Measurements from ENCODE around the gene IFITM10.

The IFITM10 gene

GRCh38 chr11:1740786-1741530 lies 9.4 kb downstream of the IFITM10 start:
- DNase-seq (ENCODE audit: low read depth in 3 of 3), result no peak

DNA sequence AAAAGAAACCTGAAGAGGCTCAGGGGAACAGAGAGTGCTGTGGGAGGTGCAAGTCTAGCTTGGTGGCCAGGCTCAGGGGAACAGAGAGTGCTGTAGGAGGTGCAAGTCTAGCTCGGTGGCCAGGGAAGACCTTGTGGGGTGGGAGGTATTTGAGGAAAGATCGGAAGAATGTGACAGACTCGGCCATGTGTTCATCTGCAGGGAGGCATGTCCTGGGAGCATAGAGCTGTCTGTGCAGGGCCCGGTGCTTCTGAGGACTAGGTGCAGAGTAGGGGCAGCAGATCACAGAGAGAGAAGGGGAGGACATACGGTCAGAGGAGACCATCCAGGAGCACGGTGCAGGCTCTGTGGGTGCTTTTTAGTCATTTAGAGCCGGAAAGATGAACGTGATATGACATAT lies 10.8 kb downstream of the IFITM10 start:
- DNase-seq (ENCODE audit: low read depth in 3 of 3), result no peak

- no peak for DNase-seq (ENCODE audit: low read depth in 3 of 3)
Measured at GRCh38 chr11:1738380-1738779, 12.0 kb downstream of the IFITM10 start.

GRCh38 chr11:1737080-1737757 lies 13.2 kb downstream of the IFITM10 start:
- DNase-seq (ENCODE audit: low read depth in 3 of 3), result no peak

DNA sequence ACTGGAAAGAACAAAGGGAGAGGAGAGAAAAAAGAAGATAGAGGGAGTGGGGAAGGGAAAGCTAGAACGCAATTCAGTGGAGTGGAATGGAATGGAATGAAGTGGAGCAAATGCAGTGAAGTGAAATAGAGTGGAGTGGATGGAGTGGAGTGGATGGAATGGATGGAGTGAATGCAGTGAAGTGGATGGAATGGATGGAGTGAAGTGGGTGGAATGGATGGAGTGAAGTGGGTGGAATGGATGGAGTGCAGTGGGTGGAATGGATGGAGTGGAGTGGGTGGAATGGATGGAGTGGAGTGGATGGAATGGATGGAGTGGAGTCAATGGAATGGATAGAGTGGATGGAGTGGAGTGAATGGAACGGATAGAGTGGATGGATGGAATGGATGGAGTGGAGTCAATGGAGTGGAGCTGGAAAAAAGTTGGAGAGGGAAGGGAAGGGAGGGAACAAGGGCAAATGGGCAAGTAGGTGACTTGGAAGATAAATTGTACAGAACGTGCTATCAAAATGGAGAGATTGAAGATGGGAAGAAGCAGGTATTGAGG lies 13.9 kb downstream of the IFITM10 start:
- no peak for DNase-seq (ENCODE audit: low read depth in 3 of 3)

GRCh38 chr11:1735271-1735670 lies 15.1 kb downstream of the IFITM10 start:
- DNase-seq (ENCODE audit: low read depth in 3 of 3), result no peak

DNA sequence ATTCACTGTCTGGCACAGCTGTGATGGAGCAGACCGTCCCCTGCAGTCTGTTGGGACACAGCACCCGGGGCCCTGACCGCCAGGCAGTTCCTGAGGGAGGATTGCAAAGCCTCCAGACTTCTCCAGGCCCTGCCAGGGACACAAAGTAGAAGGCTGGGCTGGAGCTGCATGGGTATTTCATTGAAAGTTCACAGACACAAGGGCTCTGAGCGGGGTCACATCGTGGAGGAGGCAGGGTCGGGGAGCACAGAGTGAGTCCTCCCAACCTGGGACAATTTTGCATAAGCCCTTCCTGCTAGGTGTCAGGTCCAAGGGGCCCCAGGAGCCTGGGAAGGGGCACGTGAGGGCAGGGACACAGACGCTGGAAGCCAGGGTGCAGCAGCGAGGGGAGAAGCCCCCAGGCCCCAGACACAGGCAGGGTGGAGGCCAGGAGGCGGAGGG lies 15.7 kb downstream of the IFITM10 start:
- no peak for DNase-seq (ENCODE audit: low read depth in 3 of 3)

DNA sequence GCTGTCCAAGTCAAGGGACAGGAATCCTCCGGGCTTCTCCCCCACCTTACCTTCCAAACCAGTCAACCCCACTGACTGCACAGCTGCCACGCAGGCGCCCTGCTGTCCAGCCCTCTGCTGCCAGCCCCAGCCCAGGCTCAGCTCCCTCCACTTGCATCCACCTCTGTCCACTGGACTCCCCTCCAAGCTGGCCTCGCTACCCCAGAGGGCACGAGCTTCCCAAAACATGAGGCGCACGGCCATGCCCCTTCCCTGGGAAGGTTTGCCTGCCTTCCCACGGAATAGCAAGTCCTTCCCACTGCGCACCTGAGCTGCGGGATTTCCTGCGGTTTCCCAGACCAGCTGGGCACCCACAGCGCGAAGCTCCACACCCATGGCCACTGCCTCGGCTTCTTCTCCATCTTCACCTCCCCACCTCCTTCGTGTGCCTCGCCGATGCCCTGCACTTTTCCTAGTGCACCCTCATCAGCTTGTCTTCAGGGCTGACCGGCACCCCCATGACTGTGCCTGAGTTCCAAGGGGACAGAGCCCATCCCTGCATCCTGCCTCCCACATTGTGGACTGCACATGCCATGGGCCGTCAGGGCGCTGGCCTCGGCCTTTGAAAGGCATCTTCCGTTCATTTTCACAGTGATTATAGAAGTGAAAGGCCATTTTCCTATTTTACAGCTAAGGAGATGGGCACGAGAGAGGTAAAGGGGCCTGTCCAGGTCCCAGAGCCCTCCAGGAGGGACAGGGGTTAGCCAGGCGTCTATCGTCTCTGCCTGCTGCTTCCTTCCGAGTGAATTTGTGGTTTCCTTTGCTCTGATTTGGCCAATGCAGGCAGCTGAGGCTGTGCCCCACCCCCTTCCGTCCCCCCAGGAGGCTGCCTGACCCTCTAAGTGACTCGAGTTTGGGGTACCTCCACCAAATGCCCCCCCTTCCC lies 16.4 kb downstream of the IFITM10 start:
- DNase-seq (ENCODE audit: low read depth in 3 of 3), result no peak

DNA sequence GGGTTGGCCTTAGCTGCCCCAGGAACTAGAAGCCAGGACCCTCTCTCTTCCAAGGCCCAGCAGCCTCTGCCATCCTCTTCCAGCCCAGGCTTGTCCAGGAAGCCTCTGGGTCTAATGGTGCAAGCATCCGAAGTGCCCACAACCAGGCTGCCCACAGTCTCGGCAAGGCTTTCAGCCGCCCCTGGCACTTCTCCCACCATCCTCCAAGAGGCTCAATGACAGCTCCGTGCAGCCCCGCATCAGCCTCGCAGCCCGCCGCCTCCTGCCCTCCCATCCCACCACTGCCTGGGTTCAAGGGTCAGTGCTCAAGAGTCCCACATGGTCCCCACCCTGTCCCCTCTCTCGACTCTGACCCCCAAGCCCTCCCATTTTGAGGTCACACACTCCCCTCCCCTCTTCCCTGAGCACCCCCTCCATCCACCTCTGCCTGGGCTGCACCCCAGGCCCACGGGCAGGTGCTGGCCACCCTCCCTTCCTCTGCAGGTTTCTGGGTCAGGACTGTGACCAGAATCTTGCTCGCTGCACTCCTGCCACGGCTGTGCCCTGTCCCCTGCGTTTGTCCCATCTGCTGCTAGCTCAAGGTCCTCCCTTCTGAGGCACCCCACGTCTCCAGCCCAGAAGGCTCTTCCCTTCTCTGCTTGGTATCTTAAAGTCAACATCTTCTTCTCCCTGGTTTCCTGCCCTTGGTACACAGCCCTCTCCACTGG lies 17.2 kb downstream of the IFITM10 start:
- DNase-seq (ENCODE audit: low read depth in 3 of 3), result no peak

- DNase-seq (ENCODE audit: low read depth in 3 of 3), result no peak
Measured at GRCh38 chr11:1732418-1733008, 17.9 kb downstream of the IFITM10 start.

GRCh38 chr11:1731451-1732059 lies 18.8 kb downstream of the IFITM10 start:
- no peak for DNase-seq (ENCODE audit: low read depth in 3 of 3)

DNA sequence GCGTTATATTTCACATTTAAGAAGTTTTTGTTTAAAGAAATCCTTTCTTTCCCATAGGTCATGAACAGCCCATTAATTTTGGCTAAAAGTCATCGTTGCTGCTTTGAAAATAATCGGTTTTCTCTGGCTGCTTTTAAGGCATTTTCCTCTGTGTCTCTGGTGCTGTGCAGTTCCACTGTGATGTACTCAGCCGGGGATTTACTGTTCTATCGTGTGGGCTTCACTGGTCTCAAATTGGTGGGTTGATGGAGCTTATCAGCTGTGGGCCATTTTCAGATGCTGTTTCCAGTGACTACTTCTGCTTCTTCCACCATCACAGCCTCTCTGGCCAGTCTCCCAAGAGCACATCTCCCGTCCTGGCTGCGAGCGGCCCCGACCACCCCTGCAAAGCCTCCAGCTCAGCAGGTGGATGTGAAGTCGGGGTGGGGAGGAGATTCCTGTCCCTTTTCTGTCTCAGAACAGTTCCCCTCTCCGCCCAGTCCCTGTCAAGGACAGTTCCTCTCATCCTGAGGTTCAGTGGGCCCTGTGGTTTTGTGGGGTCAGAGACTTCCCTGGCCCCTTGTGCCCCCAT lies 20.3 kb downstream of the IFITM10 start:
- no peak for DNase-seq (ENCODE audit: low read depth in 3 of 3)

- DNase-seq (ENCODE audit: low read depth in 3 of 3), result no peak
Measured at GRCh38 chr11:1729692-1730011, 20.7 kb downstream of the IFITM10 start.

GRCh38 chr11:1728931-1729691 lies 21.3 kb downstream of the IFITM10 start:
- no peak for DNase-seq (ENCODE audit: low read depth in 3 of 3)

DNA sequence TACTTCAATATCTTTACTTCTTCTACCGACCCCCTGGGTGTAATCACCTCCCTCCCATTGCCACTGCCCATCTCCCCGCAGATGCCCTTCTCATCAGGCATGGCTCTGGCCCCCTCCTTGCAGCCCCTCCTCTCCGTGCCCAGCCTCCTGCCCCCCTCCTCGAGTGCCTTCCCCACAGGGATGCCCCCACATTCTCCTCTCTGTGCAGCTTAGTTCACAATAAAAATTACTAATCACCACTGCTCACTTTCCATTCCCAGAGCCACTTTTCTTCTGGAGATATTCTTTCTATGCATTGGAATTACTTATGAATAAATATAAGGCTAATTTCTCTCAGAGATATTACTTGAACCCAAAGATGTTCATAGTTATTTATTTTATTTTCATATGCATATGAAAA lies 22.1 kb downstream of the IFITM10 start:
- no peak for DNase-seq (ENCODE audit: low read depth in 3 of 3)

- DNase-seq (ENCODE audit: low read depth in 3 of 3), result no peak
Measured at GRCh38 chr11:1727861-1728260, 22.5 kb downstream of the IFITM10 start.

GRCh38 chr11:1727096-1727690 lies 23.2 kb downstream of the IFITM10 start:
- no peak for DNase-seq (ENCODE audit: low read depth in 3 of 3)

- no peak for DNase-seq (ENCODE audit: low read depth in 3 of 3)
Measured at GRCh38 chr11:1719781-1720180, 30.6 kb downstream of the IFITM10 start.

GRCh38 chr11:1718326-1718725 lies 32.1 kb downstream of the IFITM10 start:
- no peak for DNase-seq (ENCODE audit: low read depth in 3 of 3)
